HG02885 (cell line): ENCODE measurements around the gene PHF14.
A peak's percentile ranks its signal among the peaks of the same experiment; 100 is the strongest.
"Not testable (repeated sequence)": the region's sequence is repeated elsewhere in the genome, so short reads cannot be mapped to it uniquely, and the experiment has no call there.

Experiments used
- ATAC-seq: cut with Tn5 transposase; IDR thresholded peaks from one replicate; pipeline ENCODE4 v1.9.1; 2021; ENCODE audit warnings: mild to moderate bottlenecking; ENCODE audit not compliant: unreplicated experiment, poor library complexity

Gene PHF14

GRCh38 chr7:10977113-10977512, 3.4 kb downstream of the PHF14 start:
- no peak for ATAC-seq

- ATAC-seq: no peak
Measured at GRCh38 chr7:10981317-10981716, 7.6 kb downstream of the PHF14 start.

- not testable (repeated sequence) for ATAC-seq
Measured at GRCh38 chr7:10990748-10991147, 17.1 kb downstream of the PHF14 start.

GRCh38 chr7:10995482-10996166, 22.0 kb downstream of the PHF14 start:
- not testable (repeated sequence) for ATAC-seq

- no peak for ATAC-seq
Measured at GRCh38 chr7:10998996-10999757, 25.5 kb downstream of the PHF14 start.

- no peak for ATAC-seq
Measured at GRCh38 chr7:11005202-11005601, 31.5 kb downstream of the PHF14 start.

GRCh38 chr7:11006291-11006690, 32.6 kb downstream of the PHF14 start:
- no peak for ATAC-seq

- ATAC-seq: no peak
Measured at GRCh38 chr7:11009631-11010030, 36.0 kb downstream of the PHF14 start.

GRCh38 chr7:11021468-11021867, 47.8 kb downstream of the PHF14 start:
- no peak for ATAC-seq

GRCh38 chr7:11026452-11027359, 53.0 kb downstream of the PHF14 start:
- no peak for ATAC-seq

GRCh38 chr7:11035661-11036060, 62.0 kb downstream of the PHF14 start:
- ATAC-seq: no peak

- ATAC-seq: no peak
Measured at GRCh38 chr7:11039974-11040373, 66.3 kb downstream of the PHF14 start.

- no peak for ATAC-seq
Measured at GRCh38 chr7:11054033-11054432, 80.4 kb downstream of the PHF14 start.

GRCh38 chr7:11060893-11061292, 87.2 kb downstream of the PHF14 start:
- ATAC-seq: no peak

GRCh38 chr7:11062110-11062509, 88.4 kb downstream of the PHF14 start:
- no peak for ATAC-seq

- no peak for ATAC-seq
Measured at GRCh38 chr7:11069591-11069990, 95.9 kb downstream of the PHF14 start.

GRCh38 chr7:11077816-11078215, 104.1 kb downstream of the PHF14 start:
- no peak for ATAC-seq

- ATAC-seq: peak; percentile 52
Measured at GRCh38 chr7:11078247-11078834, 104.7 kb downstream of the PHF14 start.

GRCh38 chr7:11079907-11080306, 106.2 kb downstream of the PHF14 start:
- no peak for ATAC-seq

GRCh38 chr7:11082121-11082520, 108.4 kb downstream of the PHF14 start:
- ATAC-seq: no peak
